GM12878 (cell line): ENCODE results near the gene ARHGEF11. TPM values are rescaled to one million over a fixed set of nuclear protein-coding genes. Genes with fewer than 3 reads are reported as not detected.

Experiments used
- ATAC-seq: fragments of 200-7000 bp; cut with Tn5 transposase; 3 replicates; pipeline ENCODE4 v1.9.1; 2020; ENCODE audit warnings: mild to moderate bottlenecking, moderate library complexity
- BruUV-seq: library from RNA; stranded (reverse); fragments of 400-500 nt; replicated peaks from 2 replicates; lab custom pipeline; 2021; lab: Mats Ljungman, UMichigan
- CTCF ChIA-PET: fragments of 300-600 bp; sonication (Branson Sonifier 250); formaldehyde crosslinking; extraction: SDS; loops from one replicate; lab custom pipeline; 2021; ENCODE audit warnings: inconsistent platforms; lab: Yijun Ruan, JAX
- POLR2A ChIA-PET: fragments of 350-600 bp; formaldehyde crosslinking; extraction: SDS; loops from one replicate; lab custom pipeline; 2021; ENCODE audit warnings: inconsistent platforms; lab: Charles Lee
- RAD21 ChIA-PET: fragments of 300-600 bp; sonication (Branson Sonifier 250); formaldehyde crosslinking; loops from one replicate; lab custom pipeline; 2023; ENCODE audit warnings: antibody characterized with exemption; ENCODE audit not compliant: unreplicated experiment; lab: Charles Lee
- SMC1A ChIA-PET: fragments of 300-600 bp; sonication (Branson Sonifier 250); formaldehyde crosslinking; loops from one replicate; lab custom pipeline; 2023; ENCODE audit not compliant: unreplicated experiment, uncharacterized antibody; lab: Charles Lee
- DNase-seq: peaks from one replicate; pipeline ENCODE4 v3.0.0-alpha.2; 2011; ENCODE audit warnings: low read depth, low spot score
- FAIRE-seq: peaks from 3 replicates; lab custom pipeline; 2011; peaks lifted over from hg19 to GRCh38; lab: Jason Lieb, UNC
- H2AFZ ChIP-seq: 2 replicates; pipeline ENCODE4 v1.6.0; 2011; ENCODE audit warnings: low read depth, low read length, control low read depth; ENCODE audit not compliant: control insufficient read depth
- H3K27ac ChIP-seq: 2 replicates; pipeline ENCODE4 v1.5.1; 2011; ENCODE audit warnings: control low read depth; ENCODE audit not compliant: control insufficient read depth, insufficient read depth
- H3K27me3 ChIP-seq, 2 experiments: replicated peaks in 1 of 2; 2 replicates each; pipeline versions ENCODE4 v1.6.0 to v1.6.1; 2011; ENCODE audit warnings: low read length in 1 of 2; ENCODE audit not compliant: control insufficient read depth in 2 of 2, insufficient read depth in 2 of 2
- H3K36me3 ChIP-seq, 2 experiments: 2 replicates each; pipeline ENCODE4 v1.5.1; 2011; ENCODE audit warnings: low read length in 1 of 2; ENCODE audit not compliant: control insufficient read depth in 2 of 2, insufficient read depth in 2 of 2
- H3K4me1 ChIP-seq: 2 replicates; pipeline ENCODE4 v1.6.1; 2011; ENCODE audit warnings: mild to moderate bottlenecking, low read length, moderate library complexity, mixed read lengths; ENCODE audit not compliant: control insufficient read depth, insufficient read depth
- H3K4me2 ChIP-seq: 2 replicates; pipeline ENCODE4 v1.6.0; 2011; ENCODE audit warnings: control low read depth; ENCODE audit not compliant: control insufficient read depth, insufficient read depth
- H3K4me3 ChIP-seq: fragments of 200-600 bp; sonication (generic); 2 replicates; pipeline ENCODE4 v1.5.1; 2016
- H3K79me2 ChIP-seq: 2 replicates; pipeline ENCODE4 v1.6.0; 2011; ENCODE audit warnings: low read length; ENCODE audit not compliant: control insufficient read depth, insufficient read depth
- H3K9ac ChIP-seq: 2 replicates; pipeline ENCODE4 v1.8.0; 2011; ENCODE audit warnings: low read length, control low read depth, mixed read lengths; ENCODE audit not compliant: control insufficient read depth, insufficient read depth
- H3K9me3 ChIP-seq: replicated peaks from 3 replicates; pipeline ENCODE4 v1.5.1; 2011; ENCODE audit warnings: mild to moderate bottlenecking, low read length; ENCODE audit not compliant: control insufficient read depth, insufficient read depth
- H4K20me1 ChIP-seq: 2 replicates; pipeline ENCODE4 v1.6.0; 2011; ENCODE audit not compliant: control insufficient read depth, insufficient read depth
- ASH2L ChIP-seq: fragments of 300-600, 200-600 bp; sonication (generic); IDR thresholded peaks from 2 replicates; pipeline ENCODE4 v1.6.1; 2017; ENCODE audit warnings: low read depth, mild to moderate bottlenecking, borderline replicate concordance
- BHLHE40 ChIP-seq, 2 experiments: fragments of 450-650 bp in 1 of 2; IDR thresholded peaks; 2 replicates each; pipeline ENCODE4 v1.6.1; 2011 to 2017; ENCODE audit warnings: low read depth in 2 of 2, borderline replicate concordance in 1 of 2, improper control_type of control experiment in 1 of 2, low read length in 1 of 2, mild to moderate bottlenecking in 1 of 2
- BRCA1 ChIP-seq: IDR thresholded peaks from 2 replicates; pipeline ENCODE4 v1.6.1; 2011; ENCODE audit warnings: low read depth, low read length, improper control_type of control experiment
- CBFB ChIP-seq: IDR thresholded peaks from 2 replicates; pipeline ENCODE4 v1.6.1; 2016; ENCODE audit warnings: antibody characterized with exemption, low read depth
- CBX3 ChIP-seq: fragments of 200-600 bp; sonication (generic); IDR thresholded peaks from 2 replicates; pipeline ENCODE4 v1.6.1; 2016; ENCODE audit warnings: low read depth, borderline replicate concordance
- CHD1 ChIP-seq: IDR thresholded peaks from 2 replicates; pipeline ENCODE4 v1.6.1; 2012; ENCODE audit warnings: low read depth, low read length, improper control_type of control experiment
- ETV6 ChIP-seq, 2 experiments: fragments of 450-650 bp in 1 of 2; IDR thresholded peaks in 1 of 2; conservative IDR thresholded peaks in 1 of 2; 2 replicates each; pipeline ENCODE4 v1.6.1; 2014; ENCODE audit warnings: antibody characterized with exemption in 1 of 2, borderline replicate concordance in 1 of 2, low read depth in 1 of 2, mild to moderate bottlenecking in 1 of 2, moderate library complexity in 1 of 2
- HCFC1 ChIP-seq: fragments of 150-350 bp; IDR thresholded peaks from 2 replicates; pipeline ENCODE4 v1.6.1; 2014; ENCODE audit warnings: low read length
- IKZF1 ChIP-seq: fragments of 450-650 bp; conservative IDR thresholded peaks from 2 replicates; pipeline ENCODE4 v1.6.1; 2017; ENCODE audit warnings: antibody characterized with exemption, mild to moderate bottlenecking
- IRF4 ChIP-seq: IDR thresholded peaks from 2 replicates; pipeline ENCODE4 v1.6.1; 2011; ENCODE audit warnings: low read depth, low read length
- MTA2 ChIP-seq: fragments of 450-650 bp; IDR thresholded peaks from 2 replicates; pipeline ENCODE4 v1.6.1; 2016; ENCODE audit warnings: low read depth, mild to moderate bottlenecking, moderate library complexity
- NR2C1 ChIP-seq: fragments of 450-650 bp; IDR thresholded peaks from 2 replicates; pipeline ENCODE4 v1.6.1; 2017; ENCODE audit warnings: antibody characterized with exemption, mild to moderate bottlenecking, moderate library complexity
- SIN3A ChIP-seq: IDR thresholded peaks from 2 replicates; pipeline ENCODE4 v1.6.1; 2012; ENCODE audit warnings: low read depth, low read length, improper control_type of control experiment
- SP1 ChIP-seq: IDR thresholded peaks from one replicate; pipeline ENCODE4 v1.6.1; 2011; ENCODE audit warnings: low read depth, low read length
- SPI1 ChIP-seq: IDR thresholded peaks from 2 replicates; pipeline ENCODE4 v1.6.1; 2011; ENCODE audit warnings: low read depth, mild to moderate bottlenecking, low read length, moderate library complexity, borderline replicate concordance; ENCODE audit not compliant: insufficient read depth
- SUZ12 ChIP-seq: fragments of 200-600 bp; sonication (generic); IDR thresholded peaks from one replicate; pipeline ENCODE4 v1.6.1; 2018; ENCODE audit warnings: antibody characterized with exemption, mild to moderate bottlenecking; ENCODE audit not compliant: unreplicated experiment
- USF2 ChIP-seq: IDR thresholded peaks from 2 replicates; pipeline ENCODE4 v1.6.1; 2011; ENCODE audit warnings: low read depth, low read length, improper control_type of control experiment, borderline replicate concordance
- WRNIP1 ChIP-seq: IDR thresholded peaks from 2 replicates; pipeline ENCODE4 v1.6.1; 2011; ENCODE audit warnings: low read depth, low read length, improper control_type of control experiment, borderline replicate concordance
- ZBTB33 ChIP-seq: fragments of 450-650 bp; IDR thresholded peaks from 2 replicates; pipeline ENCODE4 v1.6.1; 2017; ENCODE audit warnings: mild to moderate bottlenecking
- ZSCAN29 ChIP-seq: fragments of 450-650 bp; IDR thresholded peaks from 2 replicates; pipeline ENCODE4 v1.6.1; 2017; ENCODE audit warnings: mild to moderate bottlenecking, moderate library complexity
- WGBS: methylation state at CpG from one replicate; pipeline ENCODE4 v1.1.6; 2016; ENCODE audit warnings: low lambda C conversion rate; ENCODE audit not compliant: insufficient replicate concordance, insufficient coverage; ENCODE audit errors: missing lambda C conversion rate; 5-methylcytosine and 5-hydroxymethylcytosine counted together
- in situ Hi-C: fragments of 300-500 bp; cut with MboI; formaldehyde crosslinking; loops from 9 replicates; pipeline ENCODE4 v1.14.3; 2018; ENCODE audit warnings: mixed read lengths
- intact Hi-C: fragments of 100-400 bp; cut with micrococcal nuclease; formaldehyde crosslinking; loops from one replicate; pipeline ENCODE4 v1.14.2; 2022; ENCODE audit not compliant: unreplicated experiment
- polyA plus RNA-seq, 11 experiments: library from polyadenylated mRNA; depleted of rRNA in 4 of 11; unstranded in 6 of 11; stranded (reverse) in 5 of 11; fragments of >200 nt; fragmentation: Nextera tagmentation in 4 of 11; fragmentation: Illumina TruSeq in 1 of 11; extraction: Ambion mirVana in 4 of 11; extraction: Trizol in 1 of 11; gene quantifications; 1 replicate in 1 of 11; 2 replicates in 10 of 11; pipeline versions ENCODE4 v1.2.1 to v1.2.3, GENCODE V29; 2011 to 2016; ENCODE audit warnings: inconsistent platforms in 2 of 11, missing spikeins in 2 of 11, low read depth in 1 of 11
- total RNA-seq, 4 experiments: library from RNA; depleted of rRNA in 3 of 4; stranded (reverse); fragments of >200 nt in 3 of 4; fragmentation: Illumina TruSeq in 1 of 4; extraction: Trizol in 1 of 4; gene quantifications; 2 replicates each; pipeline versions ENCODE4 v1.2.1 to v1.2.3, GENCODE V29; 2013 to 2021

Gene ARHGEF11
- total and polyA plus RNA-seq, 10 of the 15 experiments (the other 5 are each of a cell fraction or from before 2014, with no cell fraction given): 0.05 to 12.7 (median 1.8) TPM

GRCh38 chr1:156931974-156932710 is 113.4 kb downstream of the ARHGEF11 start:
- intact Hi-C loops: no loop called here
- ChIA-PET RAD21 (interaction anchor here (1.4 to 1.9 kb wide), 3 partner anchors 111 to 206 kb away, joined by 3 to 8 read pairs (median 4); no protein-coding TSS in a partner anchor), POLR2A (no interaction called here), SMC1A (interaction anchor here (0.7 to 1.3 kb wide), 3 partner anchors 16 to 242 kb away, joined by 3 read pairs; no protein-coding TSS in a partner anchor), CTCF (interaction anchor here (1.2 kb wide), 2 partner anchors 15 to 142 kb away, joined by 3 read pairs; no protein-coding TSS in a partner anchor)
- Histone ChIP-seq H3K36me3 (no peaks in the 10 kb centered on the region; a peak in 2 of 4 replicates), H3K79me2 (no peaks in the 10 kb centered on the region), H3K27me3 (peaks cover 2 to 5% of the 10 kb centered on the region in 2 experiments; a peak in 3 of 4 replicates), H3K4me2 (no peak overlapping the region), H3K4me3 (no peak overlapping the region), H3K27ac (no peak overlapping the region), H4K20me1 (no peaks in the 10 kb centered on the region), H3K4me1 (no peaks in the 10 kb centered on the region; the same call in 1 of the 2 replicates), H3K9me3 (no peaks in the 10 kb centered on the region), H3K9ac (no peak overlapping the region), H2AFZ (no peak overlapping the region)
- 33% methylated on average over 8 of the region's 8 CpGs for WGBS
- TF ChIP-seq MTA2 (no peak), CBX3 (no peak), SIN3A (no peak), CHD1 (no peak), ZBTB33 (no peak), IKZF1 (no peak), BRCA1 (no peak), BHLHE40 (IDR thresholded peaks at IDR 0.05; ENCODE audit: borderline replicate concordance in 1 of 2, low read depth in 2 of 2, low read length in 1 of 2) (no peak), NR2C1 (no peak), WRNIP1 (no peak), ZSCAN29 (no peak), SP1 (no peak), ASH2L (no peak), USF2 (no peak), ETV6 (conservative IDR thresholded peaks at IDR 0.05 in 1 of 2, IDR thresholded peaks at IDR 0.05 in 1 of 2; ENCODE audit: borderline replicate concordance in 1 of 2, low read depth in 1 of 2) (no peak), CBFB (no peak), SUZ12 (no peak), SPI1 (no peak), HCFC1 (no peak), IRF4 (no peak)
- no peak for FAIRE-seq
- in situ Hi-C loops: no loop called here
- DNase-seq: no peak
- no TSS peak for BruUV-seq
- no peak; the same call in 2 of the 3 replicates for ATAC-seq
